OCI-LY1 (cell line): ENCODE results near the gene BAAT.
"Not testable (repeated sequence)": the region's sequence is repeated elsewhere in the genome, so short reads cannot be mapped to it uniquely, and the experiment has no call there.

Source experiments
- CTCF ChIP-seq: fragments of 200-600 bp; sonication (generic), shearing (Covaris generic); IDR thresholded peaks from 2 replicates; pipeline ENCODE4 v1.5.1; 2017; ENCODE audit warnings: mild to moderate bottlenecking, antibody characterized with exemption, low read length, moderate library complexity, mixed read lengths
- EZH2 ChIP-seq: fragments of 200-600 bp; sonication (generic), shearing (Covaris generic); IDR thresholded peaks from 2 replicates; pipeline ENCODE4 v1.8.0; 2017; ENCODE audit warnings: borderline replicate concordance, mixed run types, mild to moderate bottlenecking, antibody characterized with exemption, low read length, moderate library complexity, mixed read lengths

- TF ChIP-seq CTCF, EZH2: not testable (repeated sequence)
Measured at GRCh38 chr9:101384873-101385536, at the start of gene BAAT.
